Measurements from ENCODE around the gene TEX264. TPM values are rescaled to one million over a fixed set of nuclear protein-coding genes. Genes with fewer than 3 reads are reported as not detected.

Gene TEX264
- total RNA-seq, 1 experiment from 2014 or later: 44.3 TPM

- intact Hi-C loops (cut with micrococcal nuclease; ENCODE audit: unreplicated experiment): loop anchor here (1.0 kb wide), 1 partner anchor 166 kb away; no protein-coding TSS in a partner anchor
- H3K79me2 ChIP-seq (ENCODE audit: low read depth): no peaks in the 10 kb centered on the region
- H2AFZ ChIP-seq: no peak overlapping the region
- no peaks in the 10 kb centered on the region for H3K9me2 ChIP-seq (ENCODE audit: insufficient read depth)
- H3K27me3 ChIP-seq (ENCODE audit: insufficient read depth, low read depth): no peaks in the 10 kb centered on the region
- TF ChIP-seq EZH2 (IDR thresholded peaks at IDR 0.05; ENCODE audit: low read depth) (no peak), CTCF (conservative IDR thresholded peaks at IDR 0.05) (no peak)
- no peak overlapping the region for H3K4me3 ChIP-seq
- H4K20me1 ChIP-seq (ENCODE audit: insufficient read depth): no peaks in the 10 kb centered on the region
- H3K27ac ChIP-seq: no peak overlapping the region
- H3F3A ChIP-seq (ENCODE audit: insufficient read depth, low read depth): peaks cover 12% of the 10 kb centered on the region; the same call in 1 of the 2 replicates
- DNase-seq: no peak
- no TSS peak for BruUV-seq (replicated peaks)
- ChIA-PET CTCF (interaction anchor here (0.5 to 3.2 kb wide), 6 partner anchors 8 to 168 kb away, joined by 3 to 28 read pairs (median 6); partner anchors contain the start of gene DCAF1), POLR2A (ENCODE audit: unreplicated experiment) (interaction anchor here (0.5 kb wide), 1 partner anchor 626 kb away, joined by 3 read pairs; no protein-coding TSS in a partner anchor)
- no peaks in the 10 kb centered on the region for H3K36me3 ChIP-seq (ENCODE audit: low read depth)
- H3K4me1 ChIP-seq (replicated peaks; ENCODE audit: insufficient read depth): peaks cover 18% of the 10 kb centered on the region
- H3K4me2 ChIP-seq: no peak overlapping the region; the same call in 1 of the 2 replicates
- H3K9me3 ChIP-seq (ENCODE audit: insufficient read depth, low read depth): no peaks in the 10 kb centered on the region
Measured at GRCh38 chr3:51668756-51669155, 2.3 kb upstream of the TEX264 start.

GRCh38 chr3:51669241-51670052, 1.6 kb upstream of the TEX264 start:
- H3K27ac ChIP-seq: no peak overlapping the region
- intact Hi-C loops (cut with micrococcal nuclease; ENCODE audit: unreplicated experiment): loop anchor here (1.0 kb wide), 2 partner anchors 32 to 167 kb away; no protein-coding TSS in a partner anchor
- POLR2A ChIA-PET (ENCODE audit: unreplicated experiment): interaction anchor here (0.5 kb wide), 1 partner anchor 625 kb away, joined by 3 read pairs; no protein-coding TSS in a partner anchor

More at GRCh38 chr3:51669241-51670052, 1.6 kb upstream of the TEX264 start:
- peaks cover 12% of the 10 kb centered on the region; the same call in 1 of the 2 replicates for H3F3A ChIP-seq (ENCODE audit: insufficient read depth, low read depth)
- CTCF ChIA-PET: interaction anchor here (0.5 to 3.2 kb wide), 9 partner anchors 9 to 1411 kb away, joined by 3 to 28 read pairs (median 5); partner anchors contain the start of genes DCAF1 and MAPKAPK3
- no peaks in the 10 kb centered on the region for H4K20me1 ChIP-seq (ENCODE audit: insufficient read depth)
- no peaks in the 10 kb centered on the region for H3K36me3 ChIP-seq (ENCODE audit: low read depth)
- BruUV-seq (replicated peaks): no TSS peak
- no peaks in the 10 kb centered on the region for H3K79me2 ChIP-seq (ENCODE audit: low read depth)
- H3K4me2 ChIP-seq: no peak overlapping the region; the same call in 1 of the 2 replicates
- H2AFZ ChIP-seq: no peak overlapping the region
- H3K9me2 ChIP-seq (ENCODE audit: insufficient read depth): no peaks in the 10 kb centered on the region
- peaks cover 18% of the 10 kb centered on the region for H3K4me1 ChIP-seq (replicated peaks; ENCODE audit: insufficient read depth)
- no peaks in the 10 kb centered on the region for H3K27me3 ChIP-seq (ENCODE audit: insufficient read depth, low read depth)
- H3K9me3 ChIP-seq (ENCODE audit: insufficient read depth, low read depth): no peaks in the 10 kb centered on the region
- TF ChIP-seq CTCF (conservative IDR thresholded peaks at IDR 0.05) (peak; percentile 90), EZH2 (IDR thresholded peaks at IDR 0.05; ENCODE audit: low read depth) (no peak)
- DNase-seq: peak; percentile 83 to 91
- H3K4me3 ChIP-seq: no peak overlapping the region

All from PC-9 (cell line).